Breast epithelium (tissue), 3 donors: Measurements from ENCODE around the gene SESN1.

Experiments used
- POLR2A ChIP-seq: fragments of 450-650 bp; IDR thresholded peaks from one replicate; pipeline ENCODE4 v1.6.1; 2016; ENCODE audit warnings: antibody characterized with exemption, mild to moderate bottlenecking, moderate library complexity
- POLR2AphosphoS5 ChIP-seq, 3 donors: sonication (generic); formaldehyde crosslinking; IDR thresholded peaks; one replicate each; pipeline ENCODE4 v1.6.1; 2017; ENCODE audit warnings: antibody characterized with exemption in 3 of 3
- TF ChIP-seq, protein P1 (sequence below), 3 donors: fragments of 450-650 bp; IDR thresholded peaks; one replicate each; pipeline ENCODE4 v1.5.1; 2016 to 2017; ENCODE audit warnings: antibody characterized with exemption in 3 of 3, mild to moderate bottlenecking in 3 of 3, moderate library complexity in 3 of 3

DNA sequence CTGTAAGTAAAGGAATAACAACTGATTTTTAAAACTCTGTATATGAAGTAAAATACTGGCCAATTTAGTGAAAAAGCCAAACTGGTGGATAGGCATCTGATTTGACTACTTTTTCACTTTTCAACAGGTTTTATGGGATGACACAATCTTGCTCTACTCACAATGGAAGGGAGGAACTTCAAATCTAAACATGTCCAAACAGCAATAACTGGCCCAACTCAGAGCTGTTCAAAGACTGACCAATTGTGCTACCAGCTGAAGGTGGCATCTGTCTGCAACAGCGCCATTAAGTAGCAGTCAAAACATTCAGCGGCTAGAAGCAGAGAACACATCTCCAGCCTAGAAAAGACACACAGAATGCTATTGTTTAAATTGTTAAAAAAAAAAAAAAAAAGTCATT is 44.6 kb downstream of the SESN1 start:
- TF ChIP-seq, protein P1, sequence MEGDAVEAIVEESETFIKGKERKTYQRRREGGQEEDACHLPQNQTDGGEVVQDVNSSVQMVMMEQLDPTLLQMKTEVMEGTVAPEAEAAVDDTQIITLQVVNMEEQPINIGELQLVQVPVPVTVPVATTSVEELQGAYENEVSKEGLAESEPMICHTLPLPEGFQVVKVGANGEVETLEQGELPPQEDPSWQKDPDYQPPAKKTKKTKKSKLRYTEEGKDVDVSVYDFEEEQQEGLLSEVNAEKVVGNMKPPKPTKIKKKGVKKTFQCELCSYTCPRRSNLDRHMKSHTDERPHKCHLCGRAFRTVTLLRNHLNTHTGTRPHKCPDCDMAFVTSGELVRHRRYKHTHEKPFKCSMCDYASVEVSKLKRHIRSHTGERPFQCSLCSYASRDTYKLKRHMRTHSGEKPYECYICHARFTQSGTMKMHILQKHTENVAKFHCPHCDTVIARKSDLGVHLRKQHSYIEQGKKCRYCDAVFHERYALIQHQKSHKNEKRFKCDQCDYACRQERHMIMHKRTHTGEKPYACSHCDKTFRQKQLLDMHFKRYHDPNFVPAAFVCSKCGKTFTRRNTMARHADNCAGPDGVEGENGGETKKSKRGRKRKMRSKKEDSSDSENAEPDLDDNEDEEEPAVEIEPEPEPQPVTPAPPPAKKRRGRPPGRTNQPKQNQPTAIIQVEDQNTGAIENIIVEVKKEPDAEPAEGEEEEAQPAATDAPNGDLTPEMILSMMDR (IDR thresholded peaks at IDR 0.05): no peak
- TF ChIP-seq POLR2A (no peak), POLR2AphosphoS5 (IDR thresholded peaks at IDR 0.05) (no peak)
